Cerebellar nuclear complex (tissue), 1 donor: ENCODE data around the gene PFKP.

Experiments
- DNase-seq, 2 experiments: peaks; one replicate each; lab custom pipeline; 2025; lab: John Stamatoyannopoulos, UW

PFKP gene

GRCh38 chr10:3136336-3136735, 69.0 kb downstream of the PFKP start:
- no peak for DNase-seq

- DNase-seq = no peak
These were observed 69.6 kb downstream of the PFKP start for GRCh38 chr10:3136763-3137611.

- DNase-seq = no peak
These were observed 70.8 kb downstream of the PFKP start for GRCh38 chr10:3137958-3138726.

GRCh38 chr10:3139216-3139910, 72.0 kb downstream of the PFKP start:
- no peak for DNase-seq

- no peak for DNase-seq
These were observed 72.9 kb downstream of the PFKP start for GRCh38 chr10:3140280-3140679.

GRCh38 chr10:3141351-3142005, 74.1 kb downstream of the PFKP start:
- no peak for DNase-seq

GRCh38 chr10:3142146-3142875, 75.0 kb downstream of the PFKP start:
- DNase-seq = no peak

- DNase-seq = no peak
These were observed 76.0 kb downstream of the PFKP start for GRCh38 chr10:3143366-3143765.

- no peak for DNase-seq
These were observed 76.6 kb downstream of the PFKP start for GRCh38 chr10:3143791-3144434.

GRCh38 chr10:3145366-3145765, 78.0 kb downstream of the PFKP start:
- no peak for DNase-seq

- no peak for DNase-seq
These were observed 78.9 kb downstream of the PFKP start for GRCh38 chr10:3146289-3146688.

- no peak for DNase-seq
These were observed 79.9 kb downstream of the PFKP start for GRCh38 chr10:3147117-3147820.

- no peak for DNase-seq
These were observed 80.7 kb downstream of the PFKP start for GRCh38 chr10:3148041-3148440.

- DNase-seq = no peak
These were observed 81.6 kb downstream of the PFKP start for GRCh38 chr10:3148994-3149393.

GRCh38 chr10:3149918-3150317, 82.6 kb downstream of the PFKP start:
- DNase-seq = no peak

- no peak for DNase-seq
These were observed 83.0 kb downstream of the PFKP start for GRCh38 chr10:3150366-3150765.

GRCh38 chr10:3150961-3151360, 83.6 kb downstream of the PFKP start:
- DNase-seq = no peak

GRCh38 chr10:3151889-3152565, 84.7 kb downstream of the PFKP start:
- no peak for DNase-seq

- no peak for DNase-seq
These were observed 85.2 kb downstream of the PFKP start for GRCh38 chr10:3152566-3152935.

GRCh38 chr10:3154666-3155065, 87.3 kb downstream of the PFKP start:
- DNase-seq = no peak
